ENCODE results near the gene GOT2.
A peak's percentile ranks its signal among the peaks of the same experiment; 100 is the strongest.
"Not testable (repeated sequence)": the region's sequence is repeated elsewhere in the genome, so short reads cannot be mapped to it uniquely, and the experiment has no call there.

Gene GOT2

DNA sequence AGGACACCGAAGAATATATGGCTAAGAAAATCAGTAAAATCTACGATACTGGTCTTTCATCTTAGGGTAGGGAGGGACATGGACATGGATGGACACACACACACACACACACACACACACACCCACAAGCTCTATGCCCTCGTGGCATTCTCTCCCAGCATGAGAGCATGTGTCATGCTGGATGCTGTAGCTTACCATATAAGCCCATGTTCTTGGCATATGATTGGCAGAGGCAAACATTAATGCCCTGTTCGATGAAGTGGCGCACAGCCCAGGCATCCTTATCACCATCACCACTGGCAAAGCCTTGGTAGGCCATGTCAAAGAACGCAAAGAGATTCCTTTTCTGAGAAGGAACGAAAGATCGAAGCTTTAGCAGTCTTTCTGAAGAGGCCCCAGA lies 17.6 kb downstream of the GOT2 start:
- DNase-seq = no peak

DNA sequence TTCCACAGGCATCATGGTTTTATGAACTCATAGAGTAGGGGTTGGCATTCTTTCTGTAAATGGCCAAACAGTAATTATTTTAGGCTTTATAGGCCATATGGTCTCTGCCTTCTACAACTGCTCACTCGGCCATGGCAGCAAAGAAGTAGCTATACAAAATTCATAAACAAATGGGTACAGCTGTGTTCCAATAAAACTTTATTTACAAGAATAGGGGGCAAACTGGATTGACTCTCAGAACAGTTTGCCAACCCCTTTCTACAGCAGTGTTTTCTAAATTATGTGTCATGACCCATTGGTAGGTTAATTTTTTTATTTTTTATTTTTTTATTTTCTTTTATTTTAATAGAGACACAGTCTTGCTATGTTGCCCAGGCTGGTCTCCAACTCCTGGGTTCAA lies 20.4 kb downstream of the GOT2 start:
- DNase-seq = no peak

DNA sequence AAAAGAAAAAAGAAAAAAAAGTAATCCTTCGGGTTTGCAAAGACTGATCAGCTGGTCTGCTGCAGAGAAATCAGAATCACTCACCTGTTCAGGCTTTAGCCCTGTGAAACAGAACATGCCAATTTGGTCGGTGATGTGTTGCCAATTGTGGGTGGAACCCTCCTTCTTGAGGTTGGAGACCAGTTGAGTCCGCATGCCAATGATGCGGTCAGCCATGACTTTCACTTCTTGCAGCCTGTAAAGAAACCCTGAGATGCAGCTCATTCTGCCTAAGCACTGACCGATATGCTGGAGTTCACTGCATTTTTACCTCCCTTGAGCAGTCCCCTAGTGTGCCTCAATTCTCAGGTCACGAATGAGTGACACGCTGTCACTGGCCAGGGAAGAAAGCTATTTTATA lies 24.8 kb downstream of the GOT2 start:
- DNase-seq = no peak

GRCh38 chr16:58699151-58699550 lies 35.0 kb downstream of the GOT2 start:
- DNase-seq = no peak

DNA sequence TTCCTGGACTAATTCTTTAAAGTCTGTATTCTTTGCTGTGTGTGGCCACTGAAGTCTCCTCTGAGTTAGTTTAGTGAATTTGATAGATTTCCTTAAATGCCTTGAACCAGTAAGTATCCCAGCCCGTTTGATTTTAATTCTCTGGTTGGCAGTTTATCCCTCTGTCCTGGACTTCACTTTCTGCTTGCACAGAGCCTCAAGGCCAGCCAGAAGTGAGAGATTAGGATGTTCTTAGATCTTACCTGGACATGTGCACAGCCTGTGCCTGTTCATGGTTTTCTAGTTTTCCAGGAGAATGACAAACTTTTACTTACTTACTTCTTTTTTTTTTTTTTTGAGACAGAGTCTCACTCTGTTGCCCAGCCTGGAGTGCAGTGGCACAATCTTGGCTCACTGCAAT lies 38.7 kb downstream of the GOT2 start:
- DNase-seq = no peak

GRCh38 chr16:58692450-58692849 lies 41.7 kb downstream of the GOT2 start:
- no peak for DNase-seq

- DNase-seq = not testable (repeated sequence)
Observed at GRCh38 chr16:58686985-58687706, 47.0 kb downstream of the GOT2 start.

- DNase-seq = no peak
Observed at GRCh38 chr16:58685084-58685449, 49.0 kb downstream of the GOT2 start.

DNA sequence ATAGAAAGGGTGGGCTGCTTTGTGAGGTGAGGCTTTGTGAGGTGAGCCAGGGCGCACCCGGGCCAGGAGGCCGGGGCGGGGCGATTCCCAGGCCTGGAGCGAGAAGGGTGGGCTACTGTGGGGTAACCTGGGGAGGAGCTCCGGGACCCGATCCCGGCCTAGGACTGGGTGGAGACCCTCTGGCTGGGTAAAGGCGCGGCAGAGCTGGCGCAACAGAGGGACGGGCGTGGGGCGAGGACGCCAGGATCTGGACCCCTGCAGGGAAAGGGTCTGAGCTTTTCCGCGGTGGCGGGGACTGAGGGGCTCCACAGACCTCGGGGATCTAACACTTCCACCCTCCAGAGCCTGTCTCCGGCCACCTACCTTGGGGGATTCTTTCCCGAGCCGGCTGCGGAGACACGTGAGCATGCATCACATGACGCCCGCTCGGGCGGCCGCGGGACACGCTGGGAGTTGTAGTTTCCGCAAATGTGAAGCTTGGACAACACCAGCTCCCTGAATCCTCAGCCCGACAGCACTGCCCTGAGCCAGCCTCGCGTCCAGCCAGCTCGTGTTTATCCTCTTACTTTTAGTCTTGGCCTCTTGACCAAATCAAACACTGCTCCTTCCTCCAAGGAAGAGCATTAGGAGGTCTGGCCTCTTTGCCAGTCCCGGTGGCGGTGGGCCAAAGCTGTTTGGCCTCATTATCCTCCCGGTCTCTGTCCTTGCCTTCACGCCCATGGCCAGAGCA lies 49.6 kb downstream of the GOT2 start, which contains the start of gene SLC38A7:
TSS of gene SLC38A7 (minus strand) at position 417 of the 730 bp plus-strand sequence. CDS start 4,644 bp downstream, outside the sequence.
- peak; percentile 60 for DNase-seq

GRCh38 chr16:58684001-58684353 lies 50.1 kb downstream of the GOT2 start:
- no peak for DNase-seq

DNA sequence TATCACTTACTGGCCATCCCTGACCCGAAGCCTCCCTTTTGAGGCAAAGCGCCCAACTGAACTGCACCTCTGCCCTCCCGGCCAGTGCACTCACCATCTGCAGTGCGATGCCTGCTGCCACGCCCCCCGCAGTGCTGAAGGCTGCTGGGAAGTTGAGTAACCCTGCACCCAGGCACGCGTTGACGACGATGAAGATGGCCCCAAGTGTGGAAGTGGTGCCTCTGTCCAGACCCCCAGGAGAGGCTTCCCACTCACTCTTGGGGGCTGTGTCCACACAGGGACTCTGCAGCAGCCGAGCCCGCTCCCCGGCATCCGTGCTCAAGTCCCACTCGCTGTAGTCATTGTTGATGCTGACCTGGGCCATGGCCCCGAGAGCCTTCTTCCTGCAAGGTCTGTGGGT lies 54.4 kb downstream of the GOT2 start:
- DNase-seq = no peak

DNA sequence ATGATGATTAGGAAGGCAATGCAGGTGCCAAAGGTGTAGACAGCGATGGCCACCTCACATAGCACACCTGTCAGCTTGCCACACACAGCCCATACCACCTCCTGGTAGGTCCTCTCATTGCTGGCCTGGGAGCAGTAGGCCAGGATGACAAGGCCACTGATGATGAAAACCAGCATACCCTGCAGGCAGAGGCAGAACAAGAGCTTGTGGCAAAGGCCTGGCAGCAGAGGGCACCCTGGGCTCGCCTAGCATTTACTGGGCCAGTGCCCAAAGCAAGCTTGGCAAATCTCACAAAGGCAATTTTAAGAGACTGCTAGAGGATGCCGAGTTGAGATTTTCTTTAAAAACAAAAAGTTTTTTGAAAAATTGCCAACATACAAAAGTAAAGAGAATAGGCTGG lies 55.4 kb downstream of the GOT2 start:
- no peak for DNase-seq

- DNase-seq = no peak
Observed at GRCh38 chr16:58678269-58678668, 55.8 kb downstream of the GOT2 start.

GRCh38 chr16:58670946-58671583 lies 63.1 kb downstream of the GOT2 start:
- DNase-seq = no peak

DNA sequence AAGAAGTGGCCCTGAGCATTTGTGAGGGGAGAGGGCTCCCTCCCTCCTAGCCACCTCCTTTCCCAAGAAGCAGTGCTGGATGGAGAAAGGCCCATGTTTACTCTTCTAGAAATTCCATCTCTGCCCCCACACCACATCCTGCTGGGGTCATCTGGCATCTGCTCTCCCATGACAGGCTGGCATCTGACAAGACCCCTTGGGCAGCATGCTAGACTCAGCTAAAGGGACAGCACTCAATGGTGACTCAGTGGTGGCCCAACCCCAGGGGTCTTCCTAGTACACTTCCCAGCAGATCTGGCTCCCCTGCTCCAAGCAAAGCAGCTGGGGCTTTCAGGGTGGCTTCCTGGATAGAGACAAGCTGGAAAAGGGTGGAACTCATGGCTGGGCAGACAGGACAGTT lies 63.9 kb downstream of the GOT2 start:
- no peak for DNase-seq

- DNase-seq = no peak
Observed at GRCh38 chr16:58665200-58665599, 68.9 kb downstream of the GOT2 start.

DNA sequence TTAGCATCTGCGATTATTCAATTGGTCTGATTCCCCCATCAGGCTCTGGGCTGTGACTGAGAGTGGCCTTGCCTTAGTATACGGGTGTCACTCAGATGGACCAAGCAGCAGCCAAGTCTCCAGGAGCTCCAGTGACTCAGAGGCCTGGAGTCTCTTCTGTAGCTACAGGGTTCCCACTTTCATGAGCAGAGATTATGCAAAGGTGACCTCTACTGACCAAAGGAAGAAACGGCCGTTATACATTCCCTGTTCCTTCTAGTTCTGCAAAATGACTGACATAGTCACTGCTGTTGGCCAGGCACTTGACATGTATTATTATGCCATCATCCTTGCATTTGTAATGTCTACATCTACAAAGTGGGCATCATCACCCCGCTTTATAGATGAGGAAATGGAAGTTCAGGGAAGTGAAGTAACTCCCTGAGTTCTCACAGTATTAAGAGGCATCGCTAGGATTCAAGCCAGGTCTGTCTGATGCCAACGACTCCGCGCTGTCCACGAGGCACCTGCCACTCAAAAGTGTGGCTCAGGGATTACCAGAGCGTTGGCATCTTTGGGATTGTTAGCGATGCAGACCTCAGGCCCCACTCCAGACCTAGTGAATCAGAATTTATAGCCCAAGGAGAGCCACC lies 72.8 kb downstream of the GOT2 start:
- no peak for DNase-seq

- DNase-seq = not testable (repeated sequence)
Observed at GRCh38 chr16:58659911-58660310, 74.2 kb downstream of the GOT2 start.

GRCh38 chr16:58658796-58659211 lies 75.3 kb downstream of the GOT2 start:
- no peak for DNase-seq

Data from activated gamma-delta T cell treated with Interleukin-2 at 50 U/mL for 16 hours (primary cell).